Spinal cord (tissue), 10 donors: Measurements from ENCODE around the gene GDPD3. TPM values are rescaled to one million over a fixed set of nuclear protein-coding genes. Genes with fewer than 3 reads are reported as not detected.
"Not testable (repeated sequence)": the region's sequence is repeated elsewhere in the genome, so short reads cannot be mapped to it uniquely, and the experiment has no call there.

Source experiments
- DNase-seq, 6 donors: peaks; one replicate each; pipeline versions ENCODE4 v3.0.0 to v3.0.0-alpha.2; 2013 to 2015; ENCODE audit warnings: low spot score in 6 of 6, low read depth in 4 of 6
- H3K27ac ChIP-seq: one replicate; pipeline ENCODE4 v1.5.1; 2013; ENCODE audit warnings: low read depth, low read length, control low read depth
- H3K27me3 ChIP-seq: one replicate; pipeline ENCODE4 v1.6.1; 2013; ENCODE audit warnings: low read length; ENCODE audit not compliant: control insufficient read depth, insufficient read depth
- H3K36me3 ChIP-seq: one replicate; pipeline ENCODE4 v1.6.1; 2013; ENCODE audit warnings: low read length; ENCODE audit not compliant: control insufficient read depth, insufficient read depth
- H3K4me1 ChIP-seq: one replicate; pipeline ENCODE4 v1.6.1; 2013; ENCODE audit warnings: low read length; ENCODE audit not compliant: control insufficient read depth, insufficient read depth
- H3K4me3 ChIP-seq: one replicate; pipeline ENCODE4 v1.5.1; 2013; ENCODE audit warnings: low read depth, low read length, control low read depth
- H3K9me3 ChIP-seq: one replicate; pipeline ENCODE4 v1.6.1; 2013; ENCODE audit warnings: low read length; ENCODE audit not compliant: control insufficient read depth, insufficient read depth
- whole genome bisulfite sequencing: methylation state at CpG from one replicate; pipeline ENCODE4 v1.1.5; 2013; ENCODE audit warnings: missing lambda C conversion rate; ENCODE audit not compliant: insufficient coverage; 5-methylcytosine and 5-hydroxymethylcytosine counted together
- polyA plus RNA-seq, 2 donors: library from polyadenylated mRNA; unstranded; fragments of 120-200 nt; gene quantifications; one replicate each; pipeline ENCODE4 v1.2.1, GENCODE V29; 2013; ENCODE audit not compliant: insufficient read length in 2 of 2
- total RNA-seq, 2 donors: library from RNA; depleted of rRNA in 1 of 2; stranded (reverse); fragments of 120-200 nt in 1 of 2; fragments of >200 nt in 1 of 2; gene quantifications; one replicate each; pipeline versions ENCODE4 v1.2.3 to v1.2.4, GENCODE V29; 2013 to 2014
- donor health status: healthy.

Gene GDPD3
- total and polyA plus RNA-seq, 4 donors = 1.2 to 10.9 (median 5.8) TPM

DNA sequence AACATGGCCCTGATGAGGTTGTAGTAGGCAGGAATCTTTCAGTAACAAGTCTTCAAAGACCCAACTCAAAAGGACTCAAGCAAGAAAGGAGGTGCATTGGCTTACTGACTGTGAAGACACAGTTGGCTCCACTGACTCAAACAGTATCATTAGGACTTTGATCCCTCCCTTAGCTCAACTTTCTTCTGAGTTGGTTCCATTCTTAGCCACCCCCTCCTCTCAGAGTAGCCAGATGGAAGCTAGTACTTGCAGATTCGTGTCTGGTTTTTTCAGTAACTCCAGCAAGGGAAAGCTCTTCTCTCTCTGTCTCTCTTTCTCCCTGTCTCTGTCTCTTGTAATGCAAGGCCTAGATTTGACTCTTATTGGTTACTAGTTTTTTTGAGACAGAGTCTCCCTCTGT is 14.7 kb upstream of the GDPD3 start:
- no peak overlapping the region for H3K4me3 ChIP-seq
- DNase-seq = no peak
- no CpG with 5 or more reads among the region's 1 CpG for whole genome bisulfite sequencing

DNA sequence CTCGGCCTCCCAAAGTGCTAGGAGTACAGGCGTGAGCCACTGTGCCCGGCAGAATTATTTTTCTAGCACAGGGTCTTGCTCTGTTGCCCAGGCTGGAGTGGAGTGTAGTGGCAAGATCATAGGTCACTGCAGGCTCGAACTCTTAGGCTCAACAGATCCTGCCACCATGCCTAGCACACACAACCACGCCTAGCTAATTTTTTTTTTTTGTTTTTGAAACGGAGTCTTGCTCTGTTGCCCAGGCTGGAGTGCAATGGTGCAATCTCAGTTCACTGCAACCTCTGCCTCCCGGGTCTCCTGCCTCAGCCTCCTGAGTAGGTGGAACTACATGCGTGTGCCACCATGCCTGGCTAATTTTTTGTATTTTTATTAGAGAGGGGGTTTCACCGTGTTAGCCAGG is 12.4 kb upstream of the GDPD3 start:
- not testable (repeated sequence) for DNase-seq, H3K9me3 ChIP-seq, H3K36me3 ChIP-seq, H3K4me3 ChIP-seq, H3K27me3 ChIP-seq, H3K27ac ChIP-seq
- 98% methylated on average over 7 of the region's 9 CpGs for WGBS
- H3K4me1 ChIP-seq = peaks cover 21% of the 10 kb centered on the region

More for the DNA sequence above, 14.7 kb upstream of the GDPD3 start:
- H3K27me3 ChIP-seq = no peaks in the 10 kb centered on the region
- no peaks in the 10 kb centered on the region for H3K36me3 ChIP-seq
- no peaks in the 10 kb centered on the region for H3K9me3 ChIP-seq
- no peak overlapping the region for H3K27ac ChIP-seq
- peaks cover 3% of the 10 kb centered on the region for H3K4me1 ChIP-seq

DNA sequence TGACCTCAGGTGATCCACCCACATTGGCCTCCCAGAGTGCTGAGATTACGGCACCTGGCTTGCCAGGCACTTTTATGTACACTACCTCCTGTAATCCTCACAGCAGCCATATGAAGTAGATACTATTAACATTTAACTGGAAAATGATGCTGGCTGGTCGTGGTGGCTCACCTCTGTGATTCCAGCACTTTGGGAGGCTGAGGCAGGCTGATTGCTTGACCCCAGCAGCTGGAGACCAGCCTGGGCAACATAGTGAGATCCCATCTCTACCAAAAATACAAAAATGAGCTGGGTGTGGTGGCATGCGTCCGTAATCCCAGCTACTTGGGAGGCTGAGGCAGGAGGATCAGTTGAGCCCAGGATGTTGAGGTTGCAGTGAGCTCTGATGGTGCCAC is 11.6 kb upstream of the GDPD3 start:
- H3K9me3 ChIP-seq = no peaks in the 10 kb centered on the region
- DNase-seq = no peak
- H3K27me3 ChIP-seq = no peaks in the 10 kb centered on the region
- peaks cover 21% of the 10 kb centered on the region for H3K4me1 ChIP-seq
- no peak overlapping the region for H3K4me3 ChIP-seq
- H3K27ac ChIP-seq = no peak overlapping the region
- H3K36me3 ChIP-seq = peaks cover 13% of the 10 kb centered on the region
- no CpG with 5 or more reads among the region's 4 CpGs for WGBS

DNA sequence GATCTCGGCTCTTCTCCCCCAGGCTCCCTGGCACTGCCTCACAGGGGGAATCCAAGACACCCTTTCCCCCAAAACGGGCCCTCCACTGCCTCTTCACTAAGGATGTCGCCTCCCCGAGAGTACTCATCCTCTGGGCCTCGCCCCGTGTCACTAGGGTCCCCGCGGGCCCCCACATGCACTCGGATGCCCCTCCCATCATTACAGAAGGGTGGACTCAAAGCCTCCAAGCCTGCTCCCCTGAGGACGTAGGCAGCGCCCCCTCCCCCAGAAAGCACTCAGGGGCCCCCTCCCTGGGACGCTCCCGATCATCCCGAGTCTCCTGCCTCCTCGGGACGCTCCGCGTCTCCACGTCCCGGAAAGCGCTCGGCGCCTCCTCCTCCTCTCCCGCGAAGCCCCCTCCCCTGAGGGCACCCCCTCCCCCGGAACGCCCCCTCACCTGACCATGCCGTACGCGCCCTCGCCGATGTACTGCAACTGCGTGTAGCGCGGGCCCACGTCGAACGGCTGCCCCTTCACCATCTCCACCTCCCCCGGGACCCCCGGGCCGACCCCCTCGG is 9.3 kb upstream of the GDPD3 start:
- under 1% methylated on average over 25 of the region's 42 CpGs for WGBS
- peak overlapping the region; percentile 82 for H3K4me3 ChIP-seq
- H3K27me3 ChIP-seq = no peaks in the 10 kb centered on the region
- H3K9me3 ChIP-seq = no peaks in the 10 kb centered on the region
- peak overlapping the region; percentile 89 for H3K27ac ChIP-seq
- peaks cover 28% of the 10 kb centered on the region for H3K36me3 ChIP-seq
- DNase-seq = peak in 2 of 6 donors; percentile 31
- H3K4me1 ChIP-seq = peaks cover 21% of the 10 kb centered on the region

DNA sequence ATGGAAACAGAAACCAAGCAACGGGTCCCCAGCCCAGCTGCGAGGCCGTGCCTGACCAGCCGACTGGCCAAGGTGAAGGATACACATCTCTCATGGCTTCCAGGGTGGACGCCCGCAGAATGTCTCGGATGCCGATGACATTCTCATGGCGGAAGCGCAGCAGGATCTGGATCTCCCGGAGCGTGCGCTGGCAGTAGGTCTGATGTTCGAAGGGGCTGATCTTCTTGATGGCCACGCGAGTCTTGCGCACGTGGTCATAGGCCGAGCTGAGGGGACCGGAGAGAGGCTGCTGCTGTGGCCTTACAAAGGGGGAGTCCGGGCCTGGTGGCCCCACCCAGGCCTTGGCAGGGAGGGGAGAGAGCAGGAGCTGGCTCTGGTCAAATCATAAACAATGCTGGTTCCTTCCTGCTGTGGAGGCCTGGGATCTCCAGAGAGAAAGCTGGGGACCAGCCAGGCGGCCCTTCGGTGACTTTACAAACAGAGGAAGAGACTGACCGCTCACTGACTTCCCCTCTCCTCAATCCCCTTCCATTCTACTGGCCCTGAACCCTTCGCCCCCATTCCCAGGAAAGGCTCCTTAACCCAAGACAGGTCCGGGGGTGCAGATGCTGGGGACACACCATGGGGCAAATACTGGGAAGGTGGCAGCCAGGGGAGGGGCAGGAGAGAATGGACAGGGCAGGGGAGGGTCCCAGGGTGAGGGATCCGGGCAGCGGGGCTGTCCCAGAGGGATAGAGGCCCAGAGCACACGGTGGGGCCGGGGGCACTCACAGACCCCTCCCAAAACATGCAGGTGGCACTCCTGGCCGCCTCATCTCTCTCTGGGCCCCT is 8.6 kb upstream of the GDPD3 start:
- H3K9me3 ChIP-seq = no peaks in the 10 kb centered on the region
- H3K36me3 ChIP-seq = peaks cover 35% of the 10 kb centered on the region
- H3K4me1 ChIP-seq = peaks cover 21% of the 10 kb centered on the region
- H3K27me3 ChIP-seq = no peaks in the 10 kb centered on the region
- 67% methylated on average over 28 of the region's 31 CpGs for WGBS
- H3K27ac ChIP-seq = peak overlapping the region; percentile 89
- DNase-seq = peak in 2 of 6 donors; percentile 5 to 52
- peak overlapping the region; percentile 82 for H3K4me3 ChIP-seq

DNA sequence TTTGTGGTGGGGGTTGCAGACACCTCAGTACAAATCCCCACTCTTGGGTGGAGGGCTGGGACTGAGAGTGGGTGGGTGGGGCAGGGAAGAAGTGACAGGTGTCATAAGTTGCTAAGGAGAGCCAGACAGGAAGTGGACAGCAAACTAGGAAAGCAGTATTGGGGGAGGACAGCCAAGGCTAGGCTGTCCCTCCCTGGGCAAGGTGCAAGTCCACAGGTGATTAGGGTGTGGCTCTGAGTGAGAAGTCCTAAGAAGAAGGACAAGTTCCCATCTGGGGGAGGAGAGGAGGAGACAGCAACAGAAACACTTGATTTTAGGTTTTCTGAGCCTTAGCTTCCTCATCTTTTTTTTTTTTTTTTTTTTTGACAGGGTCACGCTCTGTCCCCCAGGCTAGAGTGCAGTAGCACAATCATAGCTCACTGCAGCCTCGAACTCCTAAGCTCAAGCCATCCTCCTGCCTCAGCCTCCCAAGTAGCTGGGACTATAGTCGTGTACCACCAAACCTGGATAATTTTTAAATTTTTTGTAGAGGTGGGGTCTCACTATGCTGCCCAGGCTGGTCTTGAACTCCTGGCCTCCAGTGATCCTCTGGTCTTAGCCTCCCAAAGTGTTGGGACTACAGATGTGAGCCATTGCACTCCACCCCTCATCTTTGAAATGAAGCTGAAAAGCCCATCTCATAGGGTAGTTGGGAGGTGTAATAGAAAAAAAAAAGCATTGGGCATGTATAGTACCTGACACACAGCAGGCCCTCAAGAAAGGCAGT is 7.2 kb upstream of the GDPD3 start:
- Histone ChIP-seq H3K27me3 (no peaks in the 10 kb centered on the region), H3K36me3 (peaks cover 50% of the 10 kb centered on the region), H3K27ac (no peak overlapping the region), H3K4me1 (peaks cover 21% of the 10 kb centered on the region), H3K9me3 (no peaks in the 10 kb centered on the region), H3K4me3 (no peak overlapping the region)
- DNase-seq = no peak
- no CpG with 5 or more reads among the region's 3 CpGs for WGBS

DNA sequence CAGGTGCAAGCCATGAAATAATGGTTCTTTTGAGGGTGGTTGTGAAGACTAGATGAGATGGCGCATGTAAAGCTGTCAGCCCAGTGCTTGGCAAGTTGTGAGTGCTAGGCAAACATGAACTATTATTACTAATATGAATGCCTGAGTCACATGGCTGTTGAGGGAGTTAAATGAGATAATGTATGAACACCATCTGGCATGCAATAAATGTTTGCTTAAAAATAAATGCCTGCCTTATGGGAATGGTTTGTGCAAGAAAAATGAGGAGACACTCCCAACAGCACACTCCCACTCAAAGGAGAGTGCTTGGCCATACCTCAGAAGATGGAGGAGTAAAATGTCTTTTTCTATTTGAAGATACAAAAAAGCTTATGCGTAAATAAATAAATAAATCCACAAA is 6.1 kb upstream of the GDPD3 start:
- no peaks in the 10 kb centered on the region for H3K9me3 ChIP-seq
- H3K4me1 ChIP-seq = peaks cover 21% of the 10 kb centered on the region
- H3K27me3 ChIP-seq = no peaks in the 10 kb centered on the region
- H3K4me3 ChIP-seq = no peak overlapping the region
- no CpG with 5 or more reads among the region's 2 CpGs for WGBS
- DNase-seq = peak in 1 of 6 donors; percentile 8
- H3K36me3 ChIP-seq = peaks cover 60% of the 10 kb centered on the region
- H3K27ac ChIP-seq = no peak overlapping the region

DNA sequence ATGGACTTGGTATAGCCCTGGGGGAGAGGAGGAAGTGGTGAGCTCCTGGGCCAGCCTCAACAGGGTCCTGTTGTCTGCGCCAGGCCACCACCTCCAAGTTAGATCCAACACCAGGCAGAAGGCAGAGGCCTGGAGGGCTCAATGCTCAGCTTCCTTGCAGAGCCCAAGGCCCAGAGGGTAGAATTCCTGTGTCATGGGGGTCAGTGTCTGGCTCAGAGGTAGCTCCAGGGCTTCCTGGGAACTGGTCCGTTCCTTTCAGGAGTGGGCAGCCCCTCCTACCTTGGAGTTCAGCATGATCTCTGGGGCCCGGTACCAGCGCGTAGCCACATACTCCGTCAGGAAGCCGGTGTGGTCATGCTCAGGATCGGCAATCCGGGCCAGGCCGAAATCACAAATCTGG is 4.4 kb upstream of the GDPD3 start:
- Histone ChIP-seq H3K27me3 (no peaks in the 10 kb centered on the region), H3K9me3 (no peaks in the 10 kb centered on the region), H3K27ac (no peak overlapping the region), H3K36me3 (peaks cover 77% of the 10 kb centered on the region), H3K4me3 (no peak overlapping the region), H3K4me1 (peaks cover 18% of the 10 kb centered on the region)
- 96% methylated on average over 9 of the region's 10 CpGs for WGBS
- DNase-seq = no peak

DNA sequence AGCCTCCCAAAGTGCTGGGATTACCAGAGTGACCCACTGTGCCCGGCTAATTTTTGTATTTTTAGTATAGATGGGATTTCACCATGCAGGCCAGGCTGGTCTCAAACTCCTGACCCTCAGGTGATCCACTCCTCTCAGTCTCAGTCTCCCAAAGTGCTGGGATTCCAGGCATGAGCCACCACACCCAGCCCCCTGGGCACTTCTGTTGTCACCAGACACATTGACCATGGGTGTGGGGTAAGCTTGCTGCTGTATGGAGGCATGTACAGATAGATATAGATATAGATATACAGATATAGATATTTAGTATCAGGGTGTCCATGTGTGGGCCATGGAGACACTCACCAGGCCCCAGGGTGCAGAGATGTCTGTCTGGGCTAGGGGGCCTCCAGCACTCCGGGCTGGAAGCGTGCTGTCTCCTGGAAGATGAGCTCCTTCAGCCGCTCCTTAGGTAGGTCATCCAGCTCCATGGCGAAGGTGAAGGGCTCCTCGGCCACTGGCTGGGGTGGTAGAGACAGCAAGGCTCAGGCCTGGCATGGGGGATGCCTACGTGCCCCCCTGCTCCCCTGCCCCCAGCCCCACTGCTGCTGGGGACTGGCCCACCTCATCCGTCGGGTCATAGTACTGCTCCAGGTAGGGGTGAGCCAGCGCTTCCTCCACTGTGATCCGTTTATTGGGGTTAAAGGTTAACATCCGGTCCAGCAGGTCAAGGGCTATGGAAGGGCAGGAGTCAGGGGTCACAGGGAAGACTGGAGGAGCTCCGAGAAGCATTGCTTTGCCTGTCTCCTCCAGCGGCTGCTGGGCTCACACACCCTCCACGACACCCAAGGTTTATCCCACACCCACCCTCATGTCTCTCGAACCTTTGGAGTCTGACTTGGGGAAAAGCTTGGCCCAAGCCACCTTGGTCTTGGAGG is 3.2 kb upstream of the GDPD3 start:
- 96% methylated on average over 9 of the region's 16 CpGs for WGBS
- DNase-seq = no peak
- Histone ChIP-seq H3K36me3 (peaks cover 85% of the 10 kb centered on the region), H3K4me1 (peaks cover 6% of the 10 kb centered on the region), H3K27ac (no peak overlapping the region), H3K9me3 (no peaks in the 10 kb centered on the region), H3K4me3 (no peak overlapping the region), H3K27me3 (no peaks in the 10 kb centered on the region)
